Upper lobe of left lung (tissue), 6 donors: ENCODE results near the gene UBE2L6. TPM values are rescaled to one million over a fixed set of nuclear protein-coding genes. Genes with fewer than 3 reads are reported as not detected.

Experiments used
- ATAC-seq, 2 donors: fragments of 200-7000 bp; cut with Tn5 transposase; one replicate each; pipeline ENCODE4 v1.9.1; 2022; ENCODE audit warnings: mild to moderate bottlenecking in 2 of 2, moderate library complexity in 2 of 2; ENCODE audit not compliant: low FRiP score in 2 of 2
- DNase-seq, 2 donors: peaks; one replicate each; pipeline ENCODE4 v3.0.0-alpha.2; 2019 to 2020
- H3K27ac ChIP-seq, 4 donors: fragments of 200-600 bp; sonication (generic); one replicate each; pipeline ENCODE4 v1.5.1; 2016 to 2019
- H3K27me3 ChIP-seq, 4 donors: fragments of 200-600 bp; sonication (generic); one replicate each; pipeline ENCODE4 v1.5.1; 2017 to 2019
- H3K36me3 ChIP-seq, 4 donors: fragments of 200-600 bp; sonication (generic); one replicate each; pipeline ENCODE4 v1.5.1; 2016 to 2019
- H3K4me1 ChIP-seq, 4 donors: fragments of 200-600 bp; sonication (generic); one replicate each; pipeline ENCODE4 v1.5.1; 2018 to 2019
- H3K4me3 ChIP-seq, 4 donors: fragments of 200-600 bp; sonication (generic); one replicate each; pipeline ENCODE4 v1.5.1; 2017 to 2019; ENCODE audit warnings: mild to moderate bottlenecking in 2 of 4, moderate library complexity in 1 of 4
- H3K9me3 ChIP-seq, 4 donors: fragments of 200-600 bp; sonication (generic); one replicate each; pipeline ENCODE4 v1.5.1; 2018 to 2019
- EP300 ChIP-seq, 4 donors: sonication (generic); formaldehyde crosslinking; IDR thresholded peaks; one replicate each; pipeline ENCODE4 v1.5.1; 2017; ENCODE audit warnings: antibody characterized with exemption in 4 of 4, control low read depth in 2 of 4
- POLR2A ChIP-seq, 4 donors: fragments of 450-650 bp; IDR thresholded peaks; one replicate each; pipeline ENCODE4 v1.5.1; 2016 to 2017; ENCODE audit warnings: antibody characterized with exemption in 4 of 4, mild to moderate bottlenecking in 2 of 4
- POLR2AphosphoS5 ChIP-seq, 2 donors: sonication (generic); formaldehyde crosslinking; IDR thresholded peaks; one replicate each; pipeline ENCODE4 v1.5.1; 2017; ENCODE audit warnings: antibody characterized with exemption in 2 of 2
- WGBS, 2 donors: methylation state at CpG; one replicate each; pipeline ENCODE4 v1.1.5; 2017 to 2018; 5-methylcytosine and 5-hydroxymethylcytosine counted together
- total RNA-seq, 6 donors: library from RNA; depleted of rRNA in 4 of 6; stranded (reverse); fragments of >200 nt in 4 of 6; gene quantifications; one replicate each; pipeline versions ENCODE4 v1.1.0 to v1.2.1, GENCODE V29; 2016 to 2021
- TF ChIP-seq, protein P1 (sequence below), 6 experiments: fragments of 450-650 bp in 4 of 6; fragments of 200-600 bp in 2 of 6; sonication (generic) in 2 of 6; IDR thresholded peaks; one replicate each; pipeline ENCODE4 v1.5.1; 2016 to 2019; ENCODE audit warnings: antibody characterized with exemption in 6 of 6
- donor health status: DM: no; HTN: no; CAD: no; lungs with moderate emphysema.
- donor health status: DM: no; HTN: yes; CAD: no; lungs with severe emphysema.

UBE2L6 gene
- total RNA-seq, 6 donors from 2014 or later = 39.8 to 142 (median 80.9) TPM

DNA sequence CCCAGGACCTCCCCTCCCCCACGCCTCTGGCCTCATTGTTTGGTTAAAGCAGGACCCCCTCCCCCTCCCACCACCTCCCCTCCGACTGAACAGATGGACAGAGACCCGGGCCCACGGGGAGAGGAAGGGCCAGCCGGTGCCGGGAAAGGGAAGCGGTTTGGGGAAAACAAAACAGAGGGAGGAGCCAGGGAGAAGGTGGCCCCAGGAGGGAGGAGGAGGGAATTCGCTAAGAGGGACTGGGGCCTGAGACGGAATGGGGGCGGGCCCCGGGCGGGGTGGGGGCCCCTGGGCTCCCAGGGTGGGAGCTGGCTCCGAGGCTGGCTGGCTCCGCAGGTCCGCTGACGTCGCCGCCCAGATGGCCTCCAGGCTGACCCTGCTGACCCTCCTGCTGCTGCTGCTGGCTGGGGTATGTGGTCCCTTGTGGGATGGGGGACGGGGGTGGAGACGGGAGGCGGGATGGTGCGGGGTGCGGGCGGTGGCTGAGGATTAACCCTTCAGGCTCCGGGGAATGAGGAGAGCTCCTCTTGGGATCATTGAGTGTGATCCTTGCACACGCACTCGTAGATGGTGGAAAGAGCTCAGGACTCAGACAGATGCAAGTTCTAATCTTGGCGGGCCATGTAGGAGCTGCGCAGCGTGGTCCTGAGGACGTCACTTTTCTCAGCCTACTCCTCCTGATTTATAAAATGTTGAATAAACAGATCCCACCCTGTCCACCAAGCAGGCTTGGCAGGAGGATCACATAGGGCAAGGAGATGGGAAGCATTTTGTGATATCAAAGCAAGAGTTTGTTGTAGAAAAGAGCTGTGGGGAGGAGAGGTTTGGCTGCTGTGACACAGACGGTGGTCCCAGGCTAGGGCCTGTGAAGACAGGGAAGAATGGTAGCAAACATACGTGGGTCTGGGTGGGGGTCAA, 30.7 kb upstream of the UBE2L6 start:
- Histone ChIP-seq H3K36me3 (peaks cover 0 to 25% (median 1%) of the 10 kb centered on the region in 4 donors), H3K4me1 (peaks cover 7 to 25% (median 16%) of the 10 kb centered on the region in 4 donors), H3K4me3 (peak overlapping the region; percentile 19 to 64 (median 60)), H3K9me3 (no peaks in the 10 kb centered on the region), H3K27ac (peak overlapping the region; percentile 88 to 95 (median 92)), H3K27me3 (no peaks in the 10 kb centered on the region)
- ATAC-seq = peak; percentile 93 to 96
- TF ChIP-seq POLR2AphosphoS5 (IDR thresholded peaks at IDR 0.05) = peak in 1 of 2 donors; percentile 58
- TF ChIP-seq, protein P1, sequence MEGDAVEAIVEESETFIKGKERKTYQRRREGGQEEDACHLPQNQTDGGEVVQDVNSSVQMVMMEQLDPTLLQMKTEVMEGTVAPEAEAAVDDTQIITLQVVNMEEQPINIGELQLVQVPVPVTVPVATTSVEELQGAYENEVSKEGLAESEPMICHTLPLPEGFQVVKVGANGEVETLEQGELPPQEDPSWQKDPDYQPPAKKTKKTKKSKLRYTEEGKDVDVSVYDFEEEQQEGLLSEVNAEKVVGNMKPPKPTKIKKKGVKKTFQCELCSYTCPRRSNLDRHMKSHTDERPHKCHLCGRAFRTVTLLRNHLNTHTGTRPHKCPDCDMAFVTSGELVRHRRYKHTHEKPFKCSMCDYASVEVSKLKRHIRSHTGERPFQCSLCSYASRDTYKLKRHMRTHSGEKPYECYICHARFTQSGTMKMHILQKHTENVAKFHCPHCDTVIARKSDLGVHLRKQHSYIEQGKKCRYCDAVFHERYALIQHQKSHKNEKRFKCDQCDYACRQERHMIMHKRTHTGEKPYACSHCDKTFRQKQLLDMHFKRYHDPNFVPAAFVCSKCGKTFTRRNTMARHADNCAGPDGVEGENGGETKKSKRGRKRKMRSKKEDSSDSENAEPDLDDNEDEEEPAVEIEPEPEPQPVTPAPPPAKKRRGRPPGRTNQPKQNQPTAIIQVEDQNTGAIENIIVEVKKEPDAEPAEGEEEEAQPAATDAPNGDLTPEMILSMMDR (IDR thresholded peaks at IDR 0.05) = no peak
- TF ChIP-seq EP300 (IDR thresholded peaks at IDR 0.05) = no peak
- no peak for TF ChIP-seq POLR2A (IDR thresholded peaks at IDR 0.05)
- peak; percentile 81 to 95 for DNase-seq
- 2 to 3% methylated on average over 21 to 33 of the region's 33 CpGs for WGBS, 2 donors

DNA sequence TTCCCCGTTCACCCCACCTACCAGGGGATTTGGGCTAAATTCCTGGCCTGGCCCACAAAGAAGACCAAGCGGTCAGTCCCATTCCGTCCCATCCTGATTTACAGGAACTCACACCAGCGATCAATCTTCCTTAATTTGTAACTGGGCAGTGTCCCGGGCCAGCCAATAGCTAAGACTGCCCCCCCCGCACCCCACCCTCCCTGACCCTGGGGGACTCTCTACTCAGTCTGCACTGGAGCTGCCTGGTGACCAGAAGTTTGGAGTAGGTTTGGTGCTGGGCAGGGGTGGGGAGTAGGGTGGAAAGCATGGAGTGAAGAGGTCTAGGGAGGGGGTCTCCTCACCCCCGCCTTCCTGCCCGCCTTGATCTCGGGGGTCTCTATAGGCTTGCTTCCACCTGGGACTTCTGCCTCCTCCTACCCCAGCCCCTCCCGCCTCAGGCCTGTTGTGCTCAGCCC, 30.0 kb upstream of the UBE2L6 start, which contains the start of gene SERPING1:
SERPING1 (plus strand) TSS at position 225 of the 455 bp plus-strand sequence. CDS start 586 bp downstream, outside the sequence.
- DNase-seq = peak; percentile 26 to 58
- WGBS, 2 donors = 18 to 21% methylated on average over 5 to 10 of the region's 10 CpGs
- no peaks in the 10 kb centered on the region for H3K9me3 ChIP-seq
- H3K27me3 ChIP-seq = no peaks in the 10 kb centered on the region
- H3K4me1 ChIP-seq = peaks cover 7 to 25% (median 16%) of the 10 kb centered on the region in 4 donors
- ATAC-seq = peak; percentile 84 to 87
- peaks cover 0 to 19% (median 0%) of the 10 kb centered on the region in 4 donors for H3K36me3 ChIP-seq
- TF ChIP-seq EP300 (IDR thresholded peaks at IDR 0.05) (no peak), POLR2AphosphoS5 (IDR thresholded peaks at IDR 0.05) (peak; percentile 53 to 64), POLR2A (IDR thresholded peaks at IDR 0.05) (no peak)
- TF ChIP-seq, protein P1 (IDR thresholded peaks at IDR 0.05) = no peak
- H3K4me3 ChIP-seq = peak within 1 kb of the TSS; percentile 19 to 64 (median 60)
- peak within 1 kb of the TSS; percentile 88 to 95 (median 92) for H3K27ac ChIP-seq

DNA sequence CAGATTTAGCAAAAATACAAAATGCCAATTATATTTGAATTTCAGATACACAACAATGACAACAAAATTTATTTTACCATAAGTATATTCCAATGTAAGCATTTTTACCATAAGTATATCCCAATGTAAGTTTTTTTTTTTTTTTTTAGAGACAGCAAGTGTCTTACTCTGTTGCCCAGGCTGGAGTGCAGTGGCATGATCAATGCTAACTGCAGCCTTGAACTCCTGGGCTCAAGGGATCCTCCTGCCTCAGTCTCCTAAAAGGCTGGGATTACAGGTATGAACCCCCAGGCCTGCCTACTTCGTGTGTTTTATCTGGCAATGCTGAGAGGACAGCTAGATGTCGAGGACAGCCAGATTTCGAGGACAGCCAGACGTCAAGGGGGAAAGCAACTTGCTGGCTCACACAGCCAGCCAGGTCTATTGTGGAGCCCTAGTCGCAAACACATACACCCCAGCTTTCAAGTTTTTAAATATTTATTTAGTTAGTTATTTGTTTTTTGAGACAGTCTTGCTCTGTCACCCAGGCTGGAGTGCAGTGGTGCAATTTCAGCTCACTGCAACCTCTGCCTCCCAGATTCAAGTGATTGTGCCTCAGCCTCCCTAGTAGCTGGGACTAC, 28.9 kb upstream of the UBE2L6 start:
- no peak for ATAC-seq
- Histone ChIP-seq H3K4me1 (peaks cover 7 to 25% (median 16%) of the 10 kb centered on the region in 4 donors), H3K27me3 (no peaks in the 10 kb centered on the region), H3K27ac (peak overlapping the region; percentile 88 to 95 (median 92)), H3K36me3 (peaks cover 0 to 11% (median 0%) of the 10 kb centered on the region in 4 donors), H3K4me3 (no peak overlapping the region), H3K9me3 (no peaks in the 10 kb centered on the region)
- TF ChIP-seq POLR2A (IDR thresholded peaks at IDR 0.05) = no peak
- no peak for TF ChIP-seq EP300 (IDR thresholded peaks at IDR 0.05)
- TF ChIP-seq POLR2AphosphoS5 (IDR thresholded peaks at IDR 0.05) = no peak
- TF ChIP-seq, protein P1 (IDR thresholded peaks at IDR 0.05) = no peak
- 69 to 84% methylated on average over 5 of the region's 5 CpGs for WGBS, 2 donors
- no peak for DNase-seq

DNA sequence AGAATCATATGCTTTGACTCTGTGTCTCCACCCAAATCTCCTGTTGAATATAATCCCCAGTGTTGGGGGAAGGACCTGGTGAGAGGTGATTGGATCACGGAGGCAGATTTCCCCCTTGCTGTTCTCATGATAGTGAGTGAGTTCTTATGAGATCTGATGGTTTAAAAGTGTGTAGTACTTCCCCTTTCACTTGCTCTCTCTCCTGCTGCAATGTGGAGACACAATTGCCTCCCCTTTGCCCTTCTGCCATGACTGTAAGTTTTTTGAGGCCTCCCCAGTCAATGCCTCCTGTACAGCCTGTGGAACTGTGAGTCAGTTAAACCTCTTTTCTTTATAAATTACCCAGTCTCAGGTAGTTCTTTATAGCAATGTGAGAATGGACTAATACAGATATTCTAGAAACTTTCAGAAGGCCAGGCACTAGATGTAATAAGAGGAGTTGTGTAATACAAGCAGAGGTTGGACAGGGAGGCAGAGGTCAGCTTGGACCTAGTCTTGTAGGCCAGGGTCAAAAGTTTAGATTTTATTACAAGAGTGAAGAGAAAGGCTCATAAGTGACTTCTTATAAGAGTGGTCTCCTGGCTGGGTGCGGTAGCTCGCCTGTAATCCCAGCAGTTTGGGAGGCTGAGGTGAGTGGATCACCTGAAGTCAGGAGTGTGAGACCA, 20.7 kb upstream of the UBE2L6 start:
- no peak for ATAC-seq
- Histone ChIP-seq H3K4me1 (no peaks in the 10 kb centered on the region), H3K27me3 (no peaks in the 10 kb centered on the region), H3K27ac (no peak overlapping the region), H3K36me3 (no peaks in the 10 kb centered on the region), H3K4me3 (no peak overlapping the region), H3K9me3 (no peaks in the 10 kb centered on the region)
- TF ChIP-seq POLR2AphosphoS5 (IDR thresholded peaks at IDR 0.05) (no peak), EP300 (IDR thresholded peaks at IDR 0.05) (no peak), POLR2A (IDR thresholded peaks at IDR 0.05) (no peak)
- TF ChIP-seq, protein P1 (IDR thresholded peaks at IDR 0.05) = no peak
- no peak for DNase-seq
- WGBS, 2 donors = 81 to 89% methylated on average over 3 of the region's 3 CpGs
